Activated B cell treated with CpG ODN at 0.5 μM for 24 hours (primary cell): ENCODE measurements around the gene FBXO8. TPM values are rescaled to one million over a fixed set of nuclear protein-coding genes. Genes with fewer than 3 reads are reported as not detected.

Source experiments
- ATAC-seq: fragments of 200-7000 bp; cut with Tn5 transposase; one replicate; pipeline ENCODE4 v1.10.0; 2021; ENCODE audit warnings: low read depth, mild to moderate bottlenecking, moderate library complexity
- CTCF ChIA-PET: fragments of 350-600 bp; sonication (Branson Sonifier 250); formaldehyde crosslinking; loops from one replicate; lab custom pipeline; 2021; ENCODE audit warnings: antibody characterized with exemption; lab: Charles Lee
- POLR2A ChIA-PET: fragments of 350-600 bp; sonication (Branson Sonifier 250); formaldehyde crosslinking; loops from one replicate; lab custom pipeline; 2021; ENCODE audit warnings: antibody characterized with exemption; lab: Charles Lee
- DNase-seq: peaks from one replicate; pipeline ENCODE4 v3.0.0; 2022
- H3K27ac Mint-ChIP-seq: one replicate; pipeline ENCODE4 v1.8.0; 2020; ENCODE audit warnings: mixed read lengths
- H3K27me3 Mint-ChIP-seq: one replicate; pipeline ENCODE4 v1.8.0; 2021; ENCODE audit warnings: mixed read lengths
- H3K36me3 Mint-ChIP-seq: one replicate; pipeline ENCODE4 v1.8.0; 2021; ENCODE audit warnings: low read depth, mixed read lengths
- H3K4me1 Mint-ChIP-seq: one replicate; pipeline ENCODE4 v1.8.0; 2021; ENCODE audit warnings: mixed read lengths
- H3K4me3 Mint-ChIP-seq: one replicate; pipeline ENCODE4 v1.8.0; 2020; ENCODE audit warnings: mild to moderate bottlenecking, mixed read lengths
- H3K9me3 Mint-ChIP-seq: one replicate; pipeline ENCODE4 v1.8.0; 2020; ENCODE audit warnings: mixed read lengths
- intact Hi-C: fragments of 100-400 bp; cut with micrococcal nuclease; formaldehyde crosslinking; loops from one replicate; pipeline ENCODE4 v1.15.1; 2024
- total RNA-seq: library from RNA; stranded (reverse); gene quantifications from 2 replicates; pipeline ENCODE4 v1.2.3, GENCODE V29; 2022
- TF ChIP-seq, protein P1 (sequence below): fragments of 200-600 bp; IDR thresholded peaks from one replicate; pipeline ENCODE4 v1.8.0; 2022; ENCODE audit warnings: antibody characterized with exemption, mild to moderate bottlenecking

Gene FBXO8
- total RNA-seq, 1 donor from 2014 or later: 15.8 TPM

GRCh38 chr4:174241162-174241561 is 42.3 kb downstream of the FBXO8 start:
- ChIA-PET POLR2A (no interaction called here), CTCF (no interaction called here)
- no peaks in the 10 kb centered on the region for H3K4me1 Mint-ChIP-seq
- TF ChIP-seq, protein P1, sequence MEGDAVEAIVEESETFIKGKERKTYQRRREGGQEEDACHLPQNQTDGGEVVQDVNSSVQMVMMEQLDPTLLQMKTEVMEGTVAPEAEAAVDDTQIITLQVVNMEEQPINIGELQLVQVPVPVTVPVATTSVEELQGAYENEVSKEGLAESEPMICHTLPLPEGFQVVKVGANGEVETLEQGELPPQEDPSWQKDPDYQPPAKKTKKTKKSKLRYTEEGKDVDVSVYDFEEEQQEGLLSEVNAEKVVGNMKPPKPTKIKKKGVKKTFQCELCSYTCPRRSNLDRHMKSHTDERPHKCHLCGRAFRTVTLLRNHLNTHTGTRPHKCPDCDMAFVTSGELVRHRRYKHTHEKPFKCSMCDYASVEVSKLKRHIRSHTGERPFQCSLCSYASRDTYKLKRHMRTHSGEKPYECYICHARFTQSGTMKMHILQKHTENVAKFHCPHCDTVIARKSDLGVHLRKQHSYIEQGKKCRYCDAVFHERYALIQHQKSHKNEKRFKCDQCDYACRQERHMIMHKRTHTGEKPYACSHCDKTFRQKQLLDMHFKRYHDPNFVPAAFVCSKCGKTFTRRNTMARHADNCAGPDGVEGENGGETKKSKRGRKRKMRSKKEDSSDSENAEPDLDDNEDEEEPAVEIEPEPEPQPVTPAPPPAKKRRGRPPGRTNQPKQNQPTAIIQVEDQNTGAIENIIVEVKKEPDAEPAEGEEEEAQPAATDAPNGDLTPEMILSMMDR: no peak
- H3K36me3 Mint-ChIP-seq: peaks cover 25% of the 10 kb centered on the region
- H3K27me3 Mint-ChIP-seq: no peaks in the 10 kb centered on the region
- DNase-seq (no peak), ATAC-seq (no peak)
- no peak overlapping the region for H3K4me3 Mint-ChIP-seq
- intact Hi-C loops: no loop called here
- no peaks in the 10 kb centered on the region for H3K9me3 Mint-ChIP-seq
- H3K27ac Mint-ChIP-seq: no peak overlapping the region

DNA sequence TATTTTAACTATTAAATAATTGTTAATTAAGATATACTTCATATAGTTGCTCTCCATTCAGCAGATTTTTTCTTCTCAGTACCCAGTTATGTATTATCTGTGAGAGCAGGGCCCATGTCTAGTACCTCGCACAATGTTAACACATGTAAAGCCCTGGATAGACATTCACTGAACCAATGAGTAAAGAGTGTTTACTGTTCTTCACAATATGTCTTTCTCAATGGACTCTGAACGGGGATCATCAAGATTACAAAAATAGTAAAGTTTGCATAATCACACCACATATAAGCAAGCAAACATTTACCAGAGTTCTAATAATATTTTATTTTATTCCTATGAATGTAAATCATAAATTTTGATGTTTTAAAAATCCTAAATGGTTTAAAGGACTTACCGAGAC is 47.1 kb downstream of the FBXO8 start:
- DNase-seq (no peak), ATAC-seq (no peak)
- TF ChIP-seq, protein P1: no peak
- no peaks in the 10 kb centered on the region for H3K9me3 Mint-ChIP-seq
- intact Hi-C loops: no loop called here
- H3K27ac Mint-ChIP-seq: no peak overlapping the region
- H3K4me1 Mint-ChIP-seq: no peaks in the 10 kb centered on the region
- no peaks in the 10 kb centered on the region for H3K27me3 Mint-ChIP-seq
- peaks cover 28% of the 10 kb centered on the region for H3K36me3 Mint-ChIP-seq
- CTCF ChIA-PET: interaction anchor here (1.0 kb wide), 1 partner anchor 12 kb away, joined by 4 read pairs; no protein-coding TSS in a partner anchor
- POLR2A ChIA-PET: no interaction called here
- no peak overlapping the region for H3K4me3 Mint-ChIP-seq

GRCh38 chr4:174230680-174231079 is 52.8 kb downstream of the FBXO8 start:
- no peak overlapping the region for H3K27ac Mint-ChIP-seq
- peaks cover 13% of the 10 kb centered on the region for H3K27me3 Mint-ChIP-seq
- ChIA-PET POLR2A (no interaction called here), CTCF (no interaction called here)
- H3K36me3 Mint-ChIP-seq: peaks cover 4% of the 10 kb centered on the region
- intact Hi-C loops: no loop called here
- ATAC-seq (no peak), DNase-seq (no peak)
- H3K9me3 Mint-ChIP-seq: no peaks in the 10 kb centered on the region
- TF ChIP-seq, protein P1: no peak
- H3K4me1 Mint-ChIP-seq: no peaks in the 10 kb centered on the region
- no peak overlapping the region for H3K4me3 Mint-ChIP-seq

GRCh38 chr4:174230148-174230547 is 53.3 kb downstream of the FBXO8 start:
- intact Hi-C loops: no loop called here
- H3K4me1 Mint-ChIP-seq: no peaks in the 10 kb centered on the region
- no peak overlapping the region for H3K4me3 Mint-ChIP-seq
- H3K36me3 Mint-ChIP-seq: peaks cover 1% of the 10 kb centered on the region
- DNase-seq (no peak), ATAC-seq (no peak)
- POLR2A ChIA-PET: no interaction called here
- TF ChIP-seq, protein P1: no peak
- no peak overlapping the region for H3K27ac Mint-ChIP-seq
- peaks cover 18% of the 10 kb centered on the region for H3K27me3 Mint-ChIP-seq
- CTCF ChIA-PET: interaction anchor here (0.9 kb wide), 1 partner anchor 89 kb away, joined by 3 read pairs; no protein-coding TSS in a partner anchor
- no peaks in the 10 kb centered on the region for H3K9me3 Mint-ChIP-seq

DNA sequence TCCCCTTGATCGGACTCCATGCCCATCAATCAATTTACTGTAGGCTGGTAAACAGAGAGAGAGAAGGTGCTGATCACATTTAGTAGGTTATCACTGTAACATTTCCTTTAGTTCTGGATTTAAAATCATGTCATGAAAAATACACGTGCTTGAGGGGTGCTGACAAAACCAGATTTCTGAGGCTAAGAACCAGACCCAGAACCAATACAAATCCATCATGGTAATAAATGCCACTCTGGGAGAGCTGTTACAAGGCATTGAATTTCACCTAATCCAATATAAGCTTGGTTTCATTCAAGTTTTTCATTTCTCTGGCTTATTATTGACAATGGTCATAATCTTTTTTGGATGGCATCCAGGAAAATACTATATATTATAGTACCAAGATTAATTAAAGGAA is 54.5 kb downstream of the FBXO8 start:
- no peaks in the 10 kb centered on the region for H3K36me3 Mint-ChIP-seq
- H3K4me1 Mint-ChIP-seq: no peaks in the 10 kb centered on the region
- no peaks in the 10 kb centered on the region for H3K9me3 Mint-ChIP-seq
- no peak for ATAC-seq
- CTCF ChIA-PET: no interaction called here
- POLR2A ChIA-PET: no interaction called here
- H3K4me3 Mint-ChIP-seq: no peak overlapping the region
- no peak for DNase-seq
- no peak overlapping the region for H3K27ac Mint-ChIP-seq
- intact Hi-C loops: no loop called here
- TF ChIP-seq, protein P1: no peak
- peaks cover 18% of the 10 kb centered on the region for H3K27me3 Mint-ChIP-seq
